A204.1 (cell line): ENCODE results near the gene SCLT1.
A peak's percentile ranks its signal among the peaks of the same experiment; 100 is the strongest.
"Not testable (repeated sequence)": the region's sequence is repeated elsewhere in the genome, so short reads cannot be mapped to it uniquely, and the experiment has no call there.

Experiments used
- FAIRE-seq: peaks from 2 replicates; lab custom pipeline; 2012; peaks lifted over from hg19 to GRCh38; lab: Jason Lieb, UNC

SCLT1 gene

GRCh38 chr4:129069537-129069936 lies 23.8 kb downstream of the SCLT1 start:
- FAIRE-seq = not testable (repeated sequence)

GRCh38 chr4:129064717-129065116 lies 28.6 kb downstream of the SCLT1 start:
- FAIRE-seq = no peak

DNA sequence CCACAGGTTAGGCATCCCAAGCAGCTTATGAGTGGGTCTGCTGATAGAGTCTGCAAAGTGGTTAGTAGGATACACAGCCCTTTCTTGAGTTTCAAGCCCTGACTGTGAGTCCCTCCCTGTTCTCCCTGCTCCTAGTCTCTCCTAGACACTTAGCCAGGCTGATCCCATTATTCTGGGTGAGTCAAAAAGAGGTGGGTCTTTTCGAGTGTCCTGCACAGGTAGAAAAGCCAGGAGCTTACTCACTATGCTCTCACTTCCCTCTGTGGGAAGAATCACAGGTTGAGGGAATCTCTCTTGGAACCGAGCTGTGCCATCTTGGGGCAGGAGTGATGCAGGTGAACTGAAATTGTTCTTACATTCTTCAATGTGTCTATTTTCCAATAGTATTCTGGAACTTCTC lies 29.7 kb downstream of the SCLT1 start:
- no peak for FAIRE-seq

DNA sequence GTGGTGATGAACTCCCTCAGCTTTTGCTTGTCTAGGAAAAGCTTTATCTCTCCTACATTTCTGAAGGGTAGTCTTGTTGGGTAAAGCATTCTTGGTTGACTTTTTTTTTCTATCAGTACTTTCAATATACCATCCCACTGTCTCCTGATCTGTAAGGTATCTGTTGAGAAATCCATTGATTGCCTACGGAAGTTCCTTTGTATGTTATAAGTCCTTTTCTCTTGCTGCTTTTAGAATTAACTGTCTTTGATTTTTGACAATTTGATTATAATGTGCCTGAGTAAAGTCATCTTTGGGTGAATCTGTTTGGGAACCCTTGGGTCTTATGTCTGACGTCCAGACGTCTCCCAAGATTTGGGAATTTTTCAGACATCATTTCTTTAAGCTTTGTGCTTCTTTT lies 30.8 kb downstream of the SCLT1 start:
- no peak for FAIRE-seq

- FAIRE-seq = no peak
Measured at GRCh38 chr4:129059028-129059427, 34.3 kb downstream of the SCLT1 start.

DNA sequence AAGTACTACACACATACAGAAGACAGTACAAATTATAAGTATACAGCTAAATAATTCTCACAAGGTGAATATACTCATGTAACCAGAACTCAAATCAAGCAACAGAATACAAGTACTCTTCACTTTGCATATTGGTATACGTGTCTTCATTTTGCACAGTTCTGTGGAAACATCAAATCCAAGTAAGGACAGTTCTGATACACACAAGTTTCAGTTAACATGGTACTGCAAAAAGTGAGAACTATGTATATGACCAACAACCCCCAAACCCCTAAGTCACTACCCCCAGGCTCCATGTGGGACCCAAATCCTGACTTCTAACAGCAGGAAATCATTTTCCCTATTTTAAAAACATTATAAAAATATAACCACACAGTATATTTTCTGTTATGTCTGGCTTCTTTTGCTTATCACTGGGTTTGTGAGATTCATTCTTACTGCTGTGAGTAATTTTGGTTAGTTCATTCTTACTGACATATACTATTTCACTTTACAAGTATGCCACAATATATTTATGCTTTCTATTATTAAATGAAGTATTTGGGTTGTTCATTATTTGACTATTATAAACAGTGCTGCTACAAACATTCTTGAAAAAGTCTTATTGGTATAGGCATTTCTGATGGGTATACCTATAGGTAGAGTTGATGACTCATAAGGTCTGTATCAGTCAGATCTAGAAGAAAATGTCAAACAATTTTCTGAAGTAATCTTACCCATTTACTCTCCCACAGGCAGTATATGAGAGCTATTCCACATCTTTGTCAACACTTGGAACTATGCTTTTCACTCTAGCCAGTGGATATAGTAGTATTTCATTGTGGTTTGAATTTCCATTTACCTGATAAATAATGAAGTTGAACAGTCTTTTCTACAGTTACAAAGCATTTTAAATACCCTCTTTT lies 47.0 kb downstream of the SCLT1 start:
- FAIRE-seq = peak; percentile 65

- peak; percentile 79 for FAIRE-seq
Measured at GRCh38 chr4:129043523-129043922, 49.8 kb downstream of the SCLT1 start.

- no peak for FAIRE-seq
Measured at GRCh38 chr4:129040471-129040870, 52.9 kb downstream of the SCLT1 start.

DNA sequence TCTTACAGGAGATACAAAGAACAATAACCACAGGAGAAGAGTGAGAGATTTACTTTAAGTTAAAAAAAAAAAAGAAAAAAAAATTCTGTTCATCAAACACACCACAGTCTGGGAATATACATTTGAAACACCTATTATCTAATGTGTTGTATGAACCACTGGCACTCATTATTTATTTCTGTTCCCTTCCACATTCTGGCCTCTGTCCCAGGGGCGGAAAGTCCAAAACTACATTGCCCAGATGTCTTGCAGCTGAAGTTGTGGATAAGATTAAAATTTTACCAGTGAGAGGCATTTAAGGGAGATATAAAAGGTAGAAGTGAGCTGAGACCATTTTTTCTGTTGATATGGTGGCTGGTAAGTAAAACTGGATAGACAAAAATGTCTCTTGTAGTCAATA lies 56.2 kb downstream of the SCLT1 start:
- no peak for FAIRE-seq

GRCh38 chr4:129014566-129015509 lies 78.5 kb downstream of the SCLT1 start:
- FAIRE-seq = no peak

- FAIRE-seq = no peak
Measured at GRCh38 chr4:129008096-129008495, 85.2 kb downstream of the SCLT1 start.

DNA sequence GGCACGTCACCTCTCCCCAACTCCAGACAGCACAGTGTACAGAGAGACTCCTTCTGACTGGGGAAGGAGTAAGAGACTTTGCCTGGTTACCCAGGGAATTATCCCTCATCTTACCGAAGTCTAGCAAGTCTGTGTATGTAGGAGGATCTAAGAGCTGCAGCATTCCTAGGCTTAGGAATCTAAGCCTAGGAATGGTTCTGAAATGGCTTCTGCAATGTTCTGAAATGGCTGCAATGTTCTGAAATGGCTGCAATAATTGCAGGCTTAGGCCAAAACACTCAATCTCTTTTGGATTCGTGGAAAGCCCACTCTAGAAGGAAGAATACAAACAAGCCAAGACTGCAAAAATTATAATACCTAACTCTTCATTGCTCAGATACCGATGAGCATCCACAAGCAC lies 106.4 kb downstream of the SCLT1 start:
- no peak for FAIRE-seq

DNA sequence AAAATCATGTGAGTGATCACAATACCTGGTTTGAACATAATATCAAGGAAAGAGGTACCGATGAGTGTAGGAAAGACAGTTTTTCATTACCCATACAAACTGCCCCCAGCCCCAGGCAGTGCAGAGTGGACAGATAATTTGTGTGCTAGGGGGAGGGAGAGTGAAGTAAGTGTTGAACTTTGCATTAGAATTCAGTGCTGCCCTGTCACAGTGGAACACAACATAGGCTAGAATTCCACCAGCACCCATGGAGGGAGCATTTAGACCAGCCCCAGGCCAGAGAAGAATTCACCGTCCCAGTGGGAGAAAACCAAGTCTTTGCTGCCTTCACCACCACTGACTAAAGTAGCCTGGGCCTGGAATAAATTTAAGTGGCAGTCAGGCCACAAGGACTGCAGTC lies 107.3 kb downstream of the SCLT1 start:
- no peak for FAIRE-seq

- FAIRE-seq = no peak
Measured at GRCh38 chr4:128983771-128984485, 109.4 kb downstream of the SCLT1 start.

DNA sequence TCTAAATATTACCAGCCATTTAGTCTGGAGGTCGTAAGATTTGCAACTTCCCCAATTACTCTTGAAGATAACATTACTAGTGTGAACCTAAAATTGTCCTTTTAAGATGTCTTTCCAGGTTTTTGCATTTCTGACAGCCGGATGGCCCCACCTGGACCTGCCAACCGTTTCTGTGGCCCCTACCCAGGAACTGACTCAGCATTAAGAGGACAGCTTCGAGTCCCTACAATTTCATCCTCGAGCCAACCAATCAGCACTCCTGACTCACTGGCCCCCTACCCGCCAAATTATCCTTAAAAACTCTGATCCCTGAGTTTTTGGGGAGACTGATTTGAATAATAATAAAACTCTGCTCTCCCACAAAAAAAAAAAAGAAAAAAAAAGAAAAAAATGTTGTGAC lies 112.0 kb downstream of the SCLT1 start:
- FAIRE-seq = no peak

DNA sequence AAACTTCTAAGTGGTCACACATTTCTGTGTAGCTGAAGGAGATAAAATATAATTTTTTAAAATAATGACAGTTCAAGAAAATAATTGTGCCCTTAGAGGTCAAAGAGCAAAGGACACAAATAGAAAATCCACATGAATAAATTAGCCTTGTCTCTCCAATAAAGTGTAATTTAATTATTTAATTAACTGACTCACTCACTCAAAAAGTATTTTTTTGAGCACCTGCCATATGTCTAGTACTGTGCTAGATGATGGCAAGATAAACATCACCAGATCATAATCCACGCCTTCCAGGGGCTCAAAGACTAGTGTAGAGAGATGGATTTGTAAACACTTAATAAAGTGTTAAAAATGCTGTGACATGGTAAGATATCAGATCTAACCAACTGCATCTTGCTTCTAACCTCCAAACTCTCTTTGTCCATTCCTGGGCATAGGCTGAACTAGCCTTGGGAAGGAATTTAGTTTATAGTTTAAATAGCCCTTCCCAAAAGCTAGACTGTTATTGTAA lies 112.5 kb downstream of the SCLT1 start:
- FAIRE-seq = no peak

- no peak for FAIRE-seq
Measured at GRCh38 chr4:128979934-128980333, 113.4 kb downstream of the SCLT1 start.

DNA sequence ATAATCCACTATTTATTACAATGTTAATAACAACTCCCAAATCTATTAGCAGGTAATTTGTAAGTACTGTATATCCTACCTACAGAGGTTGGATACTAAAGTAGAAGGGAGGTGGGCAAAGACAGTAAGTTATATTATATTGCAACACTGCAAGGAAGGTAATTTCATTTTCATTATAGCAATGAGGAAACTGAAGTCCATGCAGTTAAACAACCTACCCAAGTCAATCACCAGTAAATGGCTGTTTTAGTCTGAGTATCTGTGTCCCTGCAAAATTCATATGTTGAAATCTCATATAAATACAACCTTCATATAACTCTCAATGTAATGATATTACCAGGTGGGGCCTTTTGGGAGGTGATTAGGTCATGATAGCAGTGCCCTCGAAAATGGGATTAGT lies 114.4 kb downstream of the SCLT1 start:
- no peak for FAIRE-seq

- no peak for FAIRE-seq
Measured at GRCh38 chr4:128974136-128974581, 119.2 kb downstream of the SCLT1 start.

GRCh38 chr4:128973384-128973783 lies 120.0 kb downstream of the SCLT1 start:
- no peak for FAIRE-seq

DNA sequence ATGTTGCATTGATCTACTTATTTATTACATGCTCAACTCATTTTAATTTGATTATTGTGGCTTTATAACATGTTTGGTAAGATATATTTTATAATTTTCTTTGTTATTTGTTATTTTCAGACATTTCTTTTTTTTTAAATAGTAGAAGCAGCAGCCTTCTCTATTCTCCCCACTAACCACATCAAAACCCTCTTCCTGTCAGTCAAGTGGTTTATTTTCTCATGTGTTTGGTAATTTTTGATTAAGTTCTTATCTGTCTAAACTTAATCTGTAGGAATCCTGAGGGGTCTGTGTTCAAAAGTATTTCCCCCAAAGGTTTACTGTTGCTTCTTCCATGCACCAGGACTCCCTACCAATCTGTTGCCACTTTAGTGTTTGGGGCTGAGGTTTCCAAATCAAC lies 131.9 kb downstream of the SCLT1 start:
- FAIRE-seq = peak; percentile 6

- no peak for FAIRE-seq
Measured at GRCh38 chr4:128958194-128958593, 135.1 kb downstream of the SCLT1 start.
